Mesothelial cell of epicardium (in vitro differentiated cells): Measurements from ENCODE around the gene TENM4. TPM values are rescaled to one million over a fixed set of nuclear protein-coding genes. Genes with fewer than 3 reads are reported as not detected.

ENCODE experiments used
- DNase-seq, 2 experiments: peaks; one replicate each; pipeline ENCODE4 v3.0.0; 2021; ENCODE audit warnings: low spot score in 2 of 2; ENCODE audit not compliant: unreplicated experiment in 2 of 2
- H3K27ac Mint-ChIP-seq: 2 replicates; pipeline ENCODE4 v1.8.0; 2021; ENCODE audit warnings: mixed read lengths
- H3K27me3 Mint-ChIP-seq: 2 replicates; pipeline ENCODE4 v1.8.0; 2021; ENCODE audit warnings: low read depth, mixed read lengths
- H3K36me3 Mint-ChIP-seq: 2 replicates; pipeline ENCODE4 v1.8.0; 2021; ENCODE audit warnings: mixed read lengths
- H3K4me1 Mint-ChIP-seq: 2 replicates; pipeline ENCODE4 v1.8.0; 2021; ENCODE audit warnings: mixed read lengths
- H3K4me3 Mint-ChIP-seq: 2 replicates; pipeline ENCODE4 v1.8.0; 2021; ENCODE audit warnings: mild to moderate bottlenecking, moderate library complexity, mixed read lengths
- H3K9me3 Mint-ChIP-seq: 2 replicates; pipeline ENCODE4 v1.8.0; 2021; ENCODE audit warnings: mixed read lengths
- CTCF ChIP-seq: fragments of 200-600 bp; sonication (generic); IDR thresholded peaks from one replicate; pipeline ENCODE4 v1.5.0; 2021; ENCODE audit warnings: antibody characterized with exemption; ENCODE audit not compliant: unreplicated experiment
- total RNA-seq: library from RNA; stranded (reverse); gene quantifications from 3 replicates; pipeline ENCODE4 v1.2.1, GENCODE V29; 2021

Gene TENM4
- total RNA-seq, 1 donor from 2014 or later: 187 TPM

- Mint-ChIP-seq H3K36me3 (peaks cover 52% of the 10 kb centered on the region), H3K9me3 (no peaks in the 10 kb centered on the region), H3K4me1 (peaks cover 14% of the 10 kb centered on the region), H3K27me3 (no peaks in the 10 kb centered on the region), H3K27ac (no peak overlapping the region), H3K4me3 (no peak overlapping the region)
- no peak for DNase-seq
- no peak for TF ChIP-seq CTCF
These were observed 785.3 kb downstream of the TENM4 start for GRCh38 chr11:78655561-78655960.

- H3K36me3 Mint-ChIP-seq: peaks cover 46% of the 10 kb centered on the region
- no peak for TF ChIP-seq CTCF
- H3K27ac Mint-ChIP-seq: peak overlapping the region; percentile 0
- DNase-seq: no peak
- H3K4me1 Mint-ChIP-seq: peaks cover 15% of the 10 kb centered on the region
- H3K9me3 Mint-ChIP-seq: no peaks in the 10 kb centered on the region
- H3K4me3 Mint-ChIP-seq: no peak overlapping the region
- no peaks in the 10 kb centered on the region for H3K27me3 Mint-ChIP-seq
These were observed 786.0 kb downstream of the TENM4 start for GRCh38 chr11:78654866-78655265.

GRCh38 chr11:78654071-78654470, 786.8 kb downstream of the TENM4 start:
- H3K9me3 Mint-ChIP-seq: no peaks in the 10 kb centered on the region
- H3K4me3 Mint-ChIP-seq: no peak overlapping the region
- no peaks in the 10 kb centered on the region for H3K27me3 Mint-ChIP-seq
- peaks cover 38% of the 10 kb centered on the region for H3K36me3 Mint-ChIP-seq
- no peak overlapping the region for H3K27ac Mint-ChIP-seq
- peaks cover 12% of the 10 kb centered on the region for H3K4me1 Mint-ChIP-seq
- no peak for DNase-seq
- no peak for TF ChIP-seq CTCF

- peaks cover 31% of the 10 kb centered on the region for H3K36me3 Mint-ChIP-seq
- H3K27me3 Mint-ChIP-seq: no peaks in the 10 kb centered on the region
- no peak overlapping the region for H3K27ac Mint-ChIP-seq
- H3K9me3 Mint-ChIP-seq: no peaks in the 10 kb centered on the region
- H3K4me1 Mint-ChIP-seq: peaks cover 12% of the 10 kb centered on the region
- DNase-seq: no peak
- H3K4me3 Mint-ChIP-seq: no peak overlapping the region
- TF ChIP-seq CTCF: no peak
These were observed 787.4 kb downstream of the TENM4 start for GRCh38 chr11:78653294-78653909.

GRCh38 chr11:78652843-78653239, 788.0 kb downstream of the TENM4 start:
- no peak overlapping the region for H3K4me3 Mint-ChIP-seq
- peaks cover 12% of the 10 kb centered on the region for H3K4me1 Mint-ChIP-seq
- no peak for TF ChIP-seq CTCF
- no peaks in the 10 kb centered on the region for H3K27me3 Mint-ChIP-seq
- no peaks in the 10 kb centered on the region for H3K9me3 Mint-ChIP-seq
- H3K27ac Mint-ChIP-seq: no peak overlapping the region
- DNase-seq: no peak
- peaks cover 26% of the 10 kb centered on the region for H3K36me3 Mint-ChIP-seq
